ENCODE measurements around the gene RBM17. TPM values are rescaled to one million over a fixed set of nuclear protein-coding genes. Genes with fewer than 3 reads are reported as not detected.

RBM17 gene
- total and polyA plus RNA-seq, 2 of the 13 experiments (the other 11 are each of a cell fraction or from before 2014, with no cell fraction given): 30.7 to 77.5 TPM

DNA sequence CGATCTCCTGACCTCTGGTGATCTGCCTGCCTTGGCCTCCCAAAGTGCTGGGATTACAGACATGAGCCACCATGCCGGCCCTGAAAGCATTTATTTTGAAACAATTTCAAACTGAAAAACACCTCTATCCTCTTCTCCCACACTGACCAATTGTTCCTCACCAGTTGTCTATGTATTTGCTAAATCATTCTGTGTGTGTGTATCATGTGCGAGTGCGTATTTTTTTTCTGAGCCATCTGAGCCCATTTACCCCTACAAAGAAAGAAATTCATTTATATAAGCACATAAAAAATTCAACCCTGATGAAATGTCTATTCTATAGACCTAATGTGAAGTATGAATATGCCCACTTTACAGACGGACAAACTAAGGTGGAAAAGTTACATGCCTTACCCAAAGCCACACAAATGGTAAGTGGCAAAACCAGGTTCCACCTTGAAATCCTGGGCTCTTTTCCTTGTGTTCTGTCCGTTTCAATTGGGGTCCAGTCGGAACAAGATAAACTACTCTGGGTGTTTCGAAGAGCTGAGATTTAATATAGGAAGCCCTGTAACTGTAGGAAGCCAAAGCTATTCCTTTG, 46.8 kb downstream of the RBM17 start:
- WGBS (ENCODE audit: low lambda C conversion rate): 31% methylated on average over 8 of the region's 8 CpGs
- Histone ChIP-seq H3K4me2 (ENCODE audit: low read depth, low read length) (no peak overlapping the region), H3K9me3 (ENCODE audit: low read length) (no peaks in the 10 kb centered on the region), H3K79me2 (ENCODE audit: insufficient read depth, low read length) (no peaks in the 10 kb centered on the region), H3K27me3 (ENCODE audit: control insufficient read depth in 1 of 2, insufficient read depth in 2 of 2, low read length in 2 of 2) (peaks cover 9 to 74% of the 10 kb centered on the region in 2 experiments), H3K4me1 (ENCODE audit: insufficient read depth, low read length) (no peaks in the 10 kb centered on the region), H3K4me3 (replicated peaks in 1 of 3; ENCODE audit: insufficient read depth in 1 of 3, low read depth in 2 of 3, low read length in 3 of 3) (no peak overlapping the region), H3K36me3 (replicated peaks in 1 of 2; ENCODE audit: control insufficient read depth in 1 of 2, insufficient read depth in 2 of 2, low read length in 2 of 2) (no peaks in the 10 kb centered on the region), H3K9ac (ENCODE audit: insufficient read depth, low read depth, low read length) (no peak overlapping the region), H2AFZ (ENCODE audit: low read length) (no peak overlapping the region), H4K20me1 (ENCODE audit: insufficient read depth, low read length) (no peaks in the 10 kb centered on the region), H3K27ac (ENCODE audit: extremely low read length, insufficient read depth, low read length) (no peak overlapping the region)
- ChIA-PET CTCF (ENCODE audit: low intra/inter-chr PET ratio, low total read pairs) (no interaction called here), POLR2A (no interaction called here)
- TF ChIP-seq ZNF44 (CRISPR knock-in tag; IDR thresholded peaks at IDR 0.05): no peak
- no peak for TF ChIP-seq ZSCAN30 (CRISPR knock-in tag; IDR thresholded peaks at IDR 0.05)
- TF ChIP-seq ZNF629 (CRISPR knock-in tag; conservative IDR thresholded peaks at IDR 0.05): peak; percentile 69
- in situ Hi-C loops (cut with HindIII; ENCODE audit: extremely low pct_ligation_motif_present, low pct_unique_long_range_greater_than_20kb) (no loop called here), intact Hi-C loops (cut with micrococcal nuclease; ENCODE audit: unreplicated experiment) (no loop called here)
- BruUV-seq (replicated peaks): no TSS peak
- ATAC-seq (no peak), FAIRE-seq (no peak), DNase-seq (ENCODE audit: low spot score) (no peak)

DNA sequence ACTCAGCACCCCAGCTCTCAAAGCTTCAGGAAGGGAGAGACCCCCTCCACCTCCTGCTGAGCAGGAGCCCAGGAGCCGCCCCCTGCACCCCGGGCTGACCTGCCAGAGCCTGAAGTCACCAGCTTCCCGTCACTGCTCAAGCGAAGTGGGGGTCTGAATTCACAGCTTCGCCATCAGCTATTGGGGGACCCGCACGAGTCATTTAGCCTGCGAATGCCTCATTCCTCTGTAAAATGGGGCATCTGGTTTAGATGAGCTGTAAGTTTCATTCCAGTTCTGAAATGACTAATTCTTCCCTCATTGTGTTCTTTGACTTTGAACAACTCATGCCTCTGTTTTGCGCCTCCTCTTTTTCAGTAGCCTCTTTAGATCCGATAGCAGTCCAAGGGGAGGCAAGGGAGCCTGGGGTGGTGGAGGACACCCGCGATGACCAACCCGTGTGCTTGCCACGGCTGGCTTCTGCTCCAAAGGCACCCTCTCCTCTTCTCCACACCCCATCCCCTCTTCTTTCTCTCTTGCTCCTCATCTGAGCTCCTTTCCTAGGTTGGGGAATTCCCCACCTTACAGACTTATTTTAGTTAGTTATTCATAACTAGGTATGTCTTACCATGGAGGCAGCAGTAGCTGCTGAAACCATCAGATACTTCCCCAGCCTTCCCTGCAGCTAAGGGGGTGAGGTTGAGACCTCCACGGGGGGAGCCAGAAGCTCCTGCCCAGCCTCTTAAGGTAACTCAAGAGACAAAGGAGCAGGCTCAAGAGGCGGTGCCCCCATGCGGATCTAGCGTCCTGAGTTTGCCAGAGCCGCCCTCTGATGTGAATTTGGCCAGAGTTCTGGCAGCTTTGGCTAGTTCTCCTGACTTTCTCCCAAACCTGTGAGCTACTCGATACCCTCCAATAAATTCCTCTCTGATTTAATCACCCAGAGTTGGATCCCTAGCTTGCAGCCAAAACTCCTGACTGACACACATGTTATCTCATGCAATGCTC, 47.7 kb downstream of the RBM17 start:
- H4K20me1 ChIP-seq (ENCODE audit: insufficient read depth, low read length): no peaks in the 10 kb centered on the region
- CTCF ChIA-PET (ENCODE audit: low intra/inter-chr PET ratio, low total read pairs): no interaction called here
- H3K4me2 ChIP-seq (ENCODE audit: low read depth, low read length): no peak overlapping the region

More for the DNA sequence above, 47.7 kb downstream of the RBM17 start:
- Histone ChIP-seq H3K9ac (ENCODE audit: insufficient read depth, low read depth, low read length) (no peak overlapping the region), H3K9me3 (ENCODE audit: low read length) (no peaks in the 10 kb centered on the region), H3K27me3 (ENCODE audit: control insufficient read depth in 1 of 2, insufficient read depth in 2 of 2, low read length in 2 of 2) (peaks cover 11 to 75% of the 10 kb centered on the region in 2 experiments), H3K4me3 (replicated peaks in 1 of 3; ENCODE audit: insufficient read depth in 1 of 3, low read depth in 2 of 3, low read length in 3 of 3) (no peak overlapping the region), H3K27ac (ENCODE audit: extremely low read length, insufficient read depth, low read length) (no peak overlapping the region), H2AFZ (ENCODE audit: low read length) (no peak overlapping the region), H3K36me3 (replicated peaks in 1 of 2; ENCODE audit: control insufficient read depth in 1 of 2, insufficient read depth in 2 of 2, low read length in 2 of 2) (no peaks in the 10 kb centered on the region), H3K79me2 (ENCODE audit: insufficient read depth, low read length) (no peaks in the 10 kb centered on the region), H3K4me1 (ENCODE audit: insufficient read depth, low read length) (peaks cover 7% of the 10 kb centered on the region)
- in situ Hi-C loops (cut with HindIII; ENCODE audit: extremely low pct_ligation_motif_present, low pct_unique_long_range_greater_than_20kb) (no loop called here), intact Hi-C loops (cut with micrococcal nuclease; ENCODE audit: unreplicated experiment) (no loop called here)
- BruUV-seq (replicated peaks): no TSS peak
- DNase-seq (ENCODE audit: low spot score): no peak
- POLR2A ChIA-PET: no interaction called here
- ATAC-seq: no peak
- WGBS (ENCODE audit: low lambda C conversion rate): 13% methylated on average over 9 of the region's 20 CpGs
- no peak for FAIRE-seq
- TF ChIP-seq ZNF432 (CRISPR knock-in tag; IDR thresholded peaks at IDR 0.05; ENCODE audit: borderline replicate concordance) (no peak), ZKSCAN8 (CRISPR knock-in tag; IDR thresholded peaks at IDR 0.05; ENCODE audit: borderline replicate concordance) (no peak), ZNF766 (CRISPR knock-in tag; IDR thresholded peaks at IDR 0.05; ENCODE audit: borderline replicate concordance) (no peak), ZNF264 (CRISPR knock-in tag; IDR thresholded peaks at IDR 0.05) (no peak), NFATC3 (CRISPR knock-in tag; IDR thresholded peaks at IDR 0.05) (no peak), PITX1 (CRISPR knock-in tag; IDR thresholded peaks at IDR 0.05) (no peak), ZNF773 (CRISPR knock-in tag; IDR thresholded peaks at IDR 0.05; ENCODE audit: borderline replicate concordance) (no peak), ZKSCAN1 (IDR thresholded peaks at IDR 0.05; ENCODE audit: low read length) (no peak), MAFG (CRISPR knock-in tag; IDR thresholded peaks at IDR 0.05) (no peak), BRD4 (CRISPR knock-in tag; IDR thresholded peaks at IDR 0.05) (no peak), ZNF430 (CRISPR knock-in tag; IDR thresholded peaks at IDR 0.05) (no peak), ZNF552 (CRISPR knock-in tag; IDR thresholded peaks at IDR 0.05; ENCODE audit: borderline replicate concordance) (no peak), KLF12 (CRISPR knock-in tag; IDR thresholded peaks at IDR 0.05; ENCODE audit: borderline replicate concordance) (no peak), ZNF160 (CRISPR knock-in tag; IDR thresholded peaks at IDR 0.05) (no peak), GTF3A (CRISPR knock-in tag; conservative IDR thresholded peaks at IDR 0.05) (no peak)

Data from HepG2 (cell line).